K562 (cell line): ENCODE results near the gene PRIM1. TPM values are rescaled to one million over a fixed set of nuclear protein-coding genes. Genes with fewer than 3 reads are reported as not detected.

ENCODE experiments used
- ATAC-seq: fragments of 200-7000 bp; cut with Tn5 transposase; 3 replicates; pipeline ENCODE4 v1.9.1; 2020; ENCODE audit warnings: moderate library complexity
- BruUV-seq: library from RNA; stranded (reverse); fragments of 400-500 nt; replicated peaks from 2 replicates; lab custom pipeline; 2021; lab: Mats Ljungman, UMichigan
- CTCF ChIA-PET: fragments of 300-600 bp; formaldehyde crosslinking; extraction: SDS; loops from one replicate; lab custom pipeline; 2021; ENCODE audit warnings: low intra/inter-chr PET ratio; lab: Yijun Ruan, JAX
- POLR2A ChIA-PET: fragments of 300-600, 350-650 bp; sonication (Branson Sonifier 250); formaldehyde crosslinking; extraction: SDS; loops from one replicate; lab custom pipeline; 2021; ENCODE audit warnings: antibody characterized with exemption, inconsistent platforms; lab: Yijun Ruan, JAX
- DNase-seq, 4 experiments: peaks; one replicate each; pipeline versions ENCODE4 v3.0.0 to v3.0.0-alpha.2; 2011 to 2018; ENCODE audit warnings: low spot score in 3 of 4, mixed read lengths in 3 of 4; ENCODE audit errors: extremely low read depth in 1 of 4
- FAIRE-seq: peaks from 2 replicates; lab custom pipeline; 2011; peaks lifted over from hg19 to GRCh38; lab: Jason Lieb, UNC
- H2AFZ ChIP-seq: 2 replicates; pipeline ENCODE4 v1.6.0; 2011; ENCODE audit warnings: low read depth, low read length, control low read depth, inconsistent platforms
- H3K27ac ChIP-seq: fragments of 200-600 bp; 3 replicates; pipeline ENCODE4 v1.8.0; 2011; ENCODE audit warnings: low read depth, mild to moderate bottlenecking, control low read depth, inconsistent platforms, low read length, moderate library complexity, mixed read lengths; ENCODE audit errors: extremely low read depth
- H3K27me3 ChIP-seq, 2 experiments: fragments of 300-600 bp in 1 of 2; 2 replicates in 1 of 2; 3 replicates in 1 of 2; pipeline versions ENCODE4 v1.6.0 to v1.8.0; 2011; ENCODE audit warnings: inconsistent platforms in 2 of 2, low read length in 2 of 2, mild to moderate bottlenecking in 1 of 2, mixed read lengths in 1 of 2, moderate library complexity in 1 of 2; ENCODE audit not compliant: control insufficient read depth in 2 of 2, insufficient read depth in 2 of 2
- H3K36me3 ChIP-seq: fragments of 300-600 bp; 3 replicates; pipeline ENCODE4 v1.8.0; 2011; ENCODE audit warnings: mild to moderate bottlenecking, low read length, inconsistent platforms; ENCODE audit not compliant: control insufficient read depth, insufficient read depth
- H3K4me1 ChIP-seq, 2 experiments: fragments of 200-600 bp in 1 of 2; replicated peaks in 1 of 2; 2 replicates in 1 of 2; 3 replicates in 1 of 2; pipeline versions ENCODE4 v1.5.1 to v1.8.0; 2011; ENCODE audit warnings: inconsistent platforms in 2 of 2, low read length in 2 of 2, mild to moderate bottlenecking in 1 of 2, mixed read lengths in 1 of 2, moderate library complexity in 1 of 2; ENCODE audit not compliant: control insufficient read depth in 2 of 2, insufficient read depth in 2 of 2
- H3K4me2 ChIP-seq: 2 replicates; pipeline ENCODE4 v1.6.1; 2011; ENCODE audit warnings: low read length, control low read depth, inconsistent platforms, mixed read lengths; ENCODE audit not compliant: insufficient read depth
- H3K4me3 ChIP-seq: fragments of 200-600 bp; sonication (generic), shearing (Covaris generic); 2 replicates; pipeline ENCODE4 v1.5.1; 2016; ENCODE audit warnings: control low read depth, inconsistent platforms
- H3K79me2 ChIP-seq: fragments of 200-600 bp; 3 replicates; pipeline ENCODE4 v1.8.0; 2011; ENCODE audit warnings: low read length, inconsistent platforms; ENCODE audit not compliant: control insufficient read depth, insufficient read depth
- H3K9ac ChIP-seq, 2 experiments: 2 replicates each; pipeline versions ENCODE4 v1.6.0 to v1.6.1; 2011; ENCODE audit warnings: low read depth in 2 of 2, low read length in 2 of 2, control low read depth in 1 of 2, inconsistent platforms in 1 of 2, mild to moderate bottlenecking in 1 of 2, mixed read lengths in 1 of 2; ENCODE audit not compliant: insufficient read depth in 1 of 2
- H3K9me1 ChIP-seq: one replicate; pipeline ENCODE4 v1.6.0; 2011; ENCODE audit warnings: inconsistent platforms, mild to moderate bottlenecking, low read length, moderate library complexity; ENCODE audit not compliant: control insufficient read depth, insufficient read depth
- H3K9me3 ChIP-seq: replicated peaks from 2 replicates; pipeline ENCODE4 v1.5.1; 2011; ENCODE audit warnings: low read depth, low read length, inconsistent platforms; ENCODE audit not compliant: control insufficient read depth, insufficient read depth
- H4K20me1 ChIP-seq: replicated peaks from 2 replicates; pipeline ENCODE4 v1.6.1; 2011; ENCODE audit warnings: low read length, inconsistent platforms, mixed read lengths; ENCODE audit not compliant: control insufficient read depth, insufficient read depth
- DDX20 ChIP-seq: fragments of 450-650 bp; IDR thresholded peaks from 2 replicates; pipeline ENCODE4 v1.6.1; 2016; ENCODE audit warnings: missing genetic modification characterization, low read depth, mild to moderate bottlenecking, missing compliant biosample characterization, moderate library complexity
- DPF2 ChIP-seq: fragments of 450-650 bp; IDR thresholded peaks from 2 replicates; pipeline ENCODE4 v1.6.1; 2016
- GATAD2B ChIP-seq: fragments of 450-650 bp; IDR thresholded peaks from 2 replicates; pipeline ENCODE4 v1.6.1; 2017; ENCODE audit warnings: mild to moderate bottlenecking, borderline replicate concordance
- GTF2E2 ChIP-seq: fragments of 200-800 bp; sonication (Bioruptor generic); IDR thresholded peaks from 2 replicates; pipeline ENCODE4 v1.6.1; 2016; ENCODE audit warnings: missing genetic modification characterization, missing compliant biosample characterization
- HSF4 ChIP-seq: fragments of 250-450 bp; sonication (Bioruptor Pico); IDR thresholded peaks from 2 replicates; pipeline ENCODE4 v2.1.2; 2022; ENCODE audit warnings: mild to moderate bottlenecking, moderate library complexity, borderline replicate concordance
- LARP7 ChIP-seq: fragments of 450-650 bp; IDR thresholded peaks from 2 replicates; pipeline ENCODE4 v1.6.1; 2016
- MXI1 ChIP-seq: IDR thresholded peaks from 2 replicates; pipeline ENCODE4 v1.6.1; 2011; ENCODE audit warnings: low read depth, mild to moderate bottlenecking, improper control_type of control experiment, low read length
- NELFE ChIP-seq: IDR thresholded peaks from 2 replicates; pipeline ENCODE4 v1.6.1; 2011; ENCODE audit warnings: mild to moderate bottlenecking; ENCODE audit not compliant: insufficient read depth, insufficient read length
- ZBTB1 ChIP-seq: sonication (generic); formaldehyde crosslinking; IDR thresholded peaks from 2 replicates; pipeline ENCODE4 v1.8.1; 2023; ENCODE audit warnings: missing genetic modification reagents, low read depth, mild to moderate bottlenecking, borderline replicate concordance
- ZNF644 ChIP-seq: fragments of 200-800 bp; sonication (Bioruptor generic); IDR thresholded peaks from 2 replicates; pipeline ENCODE4 v1.6.1; 2016; ENCODE audit warnings: low read depth, missing genetic modification characterization, missing compliant biosample characterization
- ZNF766 ChIP-seq: fragments of 200-800 bp; sonication (Bioruptor generic); conservative IDR thresholded peaks from 2 replicates; pipeline ENCODE4 v1.6.1; 2016; ENCODE audit warnings: missing genetic modification characterization, missing compliant biosample characterization
- WGBS: fragments of 100-300 bp; shearing (Covaris generic); methylation state at CpG from one replicate; pipeline ENCODE4 v1.1.6; 2016; ENCODE audit warnings: low coverage, mixed read lengths; ENCODE audit not compliant: insufficient coverage; ENCODE audit errors: missing lambda C conversion rate; 5-methylcytosine and 5-hydroxymethylcytosine counted together
- in situ Hi-C: fragments of 300-500 bp; cut with MboI; formaldehyde crosslinking; loops from 4 replicates; pipeline ENCODE4 v1.15.0; 2018; ENCODE audit warnings: inconsistent platforms, mixed read lengths
- intact Hi-C: fragments of 100-400 bp; cut with micrococcal nuclease; formaldehyde crosslinking; loops from 2 replicates; pipeline ENCODE4 v1.14.2; 2022
- polyA plus RNA-seq, 8 experiments: library from polyadenylated mRNA; depleted of rRNA in 4 of 8; stranded (reverse) in 5 of 8; unstranded in 3 of 8; fragments of >200 nt; fragmentation: Nextera tagmentation in 2 of 8; fragmentation: Illumina TruSeq in 1 of 8; extraction: Ambion mirVana in 2 of 8; extraction: Trizol in 1 of 8; gene quantifications; 2 replicates each; pipeline versions ENCODE4 v1.2.1 to v1.2.3, GENCODE V29; 2011 to 2014; ENCODE audit warnings: inconsistent platforms in 1 of 8, missing spikeins in 1 of 8
- total RNA-seq, 7 experiments: library from RNA; depleted of rRNA in 6 of 7; stranded (reverse); fragments of >200 nt in 6 of 7; fragmentation: Illumina TruSeq in 2 of 7; extraction: Trizol in 2 of 7; gene quantifications; 2 replicates each; pipeline versions ENCODE4 v1.2.1 to v1.2.3, GENCODE V29; 2011 to 2021; ENCODE audit warnings: low replicate concordance in 1 of 7
- TF ChIP-seq, protein P1 (sequence below): fragments of 450-650 bp; formaldehyde crosslinking; conservative IDR thresholded peaks from 2 replicates; pipeline ENCODE4 v1.4.0; 2022; ENCODE audit warnings: mild to moderate bottlenecking, missing genetic modification characterization
- TF ChIP-seq, protein P2 (sequence below): sonication (generic); IDR thresholded peaks from 2 replicates; pipeline ENCODE4 v1.6.1; 2016
- TF ChIP-seq, protein P3 (sequence below), 3 experiments: fragments of 200-800 bp in 1 of 3; sonication (Bioruptor generic) in 1 of 3; sonication (generic) in 1 of 3; formaldehyde crosslinking in 1 of 3; IDR thresholded peaks; 2 replicates each; pipeline versions ENCODE4 v1.6.1 to v1.8.0; 2016 to 2022; ENCODE audit warnings: mild to moderate bottlenecking in 2 of 3, missing compliant biosample characterization in 2 of 3, missing genetic modification characterization in 2 of 3, missing genetic modification reagents in 1 of 3

PRIM1 gene
- total and polyA plus RNA-seq, 9 of the 15 experiments (the other 6 are each of a cell fraction or from before 2014, with no cell fraction given) = 67.2 to 179 (median 140) TPM

DNA sequence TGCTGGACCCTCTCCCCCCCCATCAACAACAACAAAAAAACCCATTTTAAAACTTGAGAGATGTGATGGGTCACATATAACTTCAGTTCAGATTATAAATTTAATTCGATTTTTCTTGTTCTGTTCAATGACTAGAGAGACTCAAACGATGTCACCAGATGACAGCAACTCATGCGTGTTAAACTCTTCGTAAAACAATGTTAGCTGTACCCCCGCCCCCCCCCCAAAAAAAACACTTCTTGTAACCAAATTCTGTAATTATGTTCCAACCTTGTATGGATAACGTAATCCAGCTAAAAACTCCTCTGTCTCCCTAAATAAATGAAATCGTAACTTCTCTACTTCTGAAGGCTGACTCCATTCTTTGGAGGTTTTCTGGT, 26.4 kb downstream of the PRIM1 start:
- no peak for DNase-seq
- Histone ChIP-seq H3K9me1 (peaks cover 11% of the 10 kb centered on the region), H3K4me1 (peaks cover 14 to 23% of the 10 kb centered on the region in 2 experiments), H3K4me3 (peak overlapping the region; percentile 89), H3K4me2 (peak overlapping the region; percentile 99), H4K20me1 (peaks cover 27% of the 10 kb centered on the region), H3K27me3 (no peaks in the 10 kb centered on the region), H2AFZ (peak overlapping the region; percentile 84), H3K9ac (peak overlapping the region in 1 of 2 experiments; percentile 100; a peak in 2 of 4 replicates), H3K9me3 (no peaks in the 10 kb centered on the region), H3K79me2 (peaks cover 45% of the 10 kb centered on the region), H3K27ac (peak overlapping the region; percentile 97), H3K36me3 (peaks cover 62% of the 10 kb centered on the region)
- no peak for FAIRE-seq
- CTCF ChIA-PET = no interaction called here
- TSS peak; percentile 89 for BruUV-seq
- POLR2A ChIA-PET = interaction anchor here (0.5 to 3.9 kb wide), 45 partner anchors 7 to 793 kb away, joined by 3 to 44 read pairs (median 5); partner anchors contain the start of genes ATP5F1B, PA2G4, PRIM1 and PTGES3
- intact Hi-C loops = loop anchor here (1.0 to 2.0 kb wide), 2 partner anchors 37 to 89 kb away; partner anchors contain the start of gene PTGES3
- no peak for ATAC-seq
- WGBS = 21% methylated on average over 7 of the region's 7 CpGs
- in situ Hi-C loops = loop anchor here (10.0 kb wide), 1 partner anchor 81 kb away; the partner anchor contains the start of gene ATP5F1B
- 0 out of 2 replicates have a peak, but pooled peaks have one; percentile 35 for TF ChIP-seq MXI1
- TF ChIP-seq DPF2 = 0 out of 2 replicates have a peak, but pooled peaks have one; percentile 1
- no peak for TF ChIP-seq LARP7
- TF ChIP-seq GATAD2B = no peak
- TF ChIP-seq NELFE = no peak
- TF ChIP-seq ZNF766 (CRISPR knock-in tag) = 0 out of 2 replicates have a peak, but pooled peaks have one; percentile 8
- TF ChIP-seq ZBTB1 (CRISPR knock-in tag) = no peak
- no peak for TF ChIP-seq ZNF644
- 0 out of 2 replicates have a peak, but pooled peaks have one; percentile 28 for TF ChIP-seq GTF2E2
- TF ChIP-seq, protein P1, sequence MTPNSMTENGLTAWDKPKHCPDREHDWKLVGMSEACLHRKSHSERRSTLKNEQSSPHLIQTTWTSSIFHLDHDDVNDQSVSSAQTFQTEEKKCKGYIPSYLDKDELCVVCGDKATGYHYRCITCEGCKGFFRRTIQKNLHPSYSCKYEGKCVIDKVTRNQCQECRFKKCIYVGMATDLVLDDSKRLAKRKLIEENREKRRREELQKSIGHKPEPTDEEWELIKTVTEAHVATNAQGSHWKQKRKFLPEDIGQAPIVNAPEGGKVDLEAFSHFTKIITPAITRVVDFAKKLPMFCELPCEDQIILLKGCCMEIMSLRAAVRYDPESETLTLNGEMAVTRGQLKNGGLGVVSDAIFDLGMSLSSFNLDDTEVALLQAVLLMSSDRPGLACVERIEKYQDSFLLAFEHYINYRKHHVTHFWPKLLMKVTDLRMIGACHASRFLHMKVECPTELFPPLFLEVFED = no peak
- TF ChIP-seq, protein P2, sequence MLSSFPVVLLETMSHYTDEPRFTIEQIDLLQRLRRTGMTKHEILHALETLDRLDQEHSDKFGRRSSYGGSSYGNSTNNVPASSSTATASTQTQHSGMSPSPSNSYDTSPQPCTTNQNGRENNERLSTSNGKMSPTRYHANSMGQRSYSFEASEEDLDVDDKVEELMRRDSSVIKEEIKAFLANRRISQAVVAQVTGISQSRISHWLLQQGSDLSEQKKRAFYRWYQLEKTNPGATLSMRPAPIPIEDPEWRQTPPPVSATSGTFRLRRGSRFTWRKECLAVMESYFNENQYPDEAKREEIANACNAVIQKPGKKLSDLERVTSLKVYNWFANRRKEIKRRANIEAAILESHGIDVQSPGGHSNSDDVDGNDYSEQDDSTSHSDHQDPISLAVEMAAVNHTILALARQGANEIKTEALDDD = peak; percentile 52; the same call in 1 of the 2 replicates
- TF ChIP-seq DDX20 (tag) = 0 out of 2 replicates have a peak, but pooled peaks have one; percentile 46
- TF ChIP-seq, protein P3, sequence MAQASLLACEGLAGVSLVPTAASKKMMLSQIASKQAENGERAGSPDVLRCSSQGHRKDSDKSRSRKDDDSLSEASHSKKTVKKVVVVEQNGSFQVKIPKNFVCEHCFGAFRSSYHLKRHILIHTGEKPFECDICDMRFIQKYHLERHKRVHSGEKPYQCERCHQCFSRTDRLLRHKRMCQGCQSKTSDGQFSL (CRISPR knock-in tag; IDR thresholded peaks at IDR 0.05) = peak; percentile 53
- TF ChIP-seq, protein P3 (tag; IDR thresholded peaks at IDR 0.05) = peak in 1 of 2 experiments; percentile 59; a peak in 1 of 4 replicates
- TF ChIP-seq HSF4 (CRISPR knock-in tag) = no peak
